DLD1 (cell line): ENCODE measurements around the gene MORN5.

Source experiments
- in situ Hi-C: cut with HindIII; loops from 2 replicates; pipeline ENCODE4 v1.10.0; 2017; ENCODE audit warnings: low sequenced_read_pairs

The MORN5 gene

GRCh38 chr9:122228568-122229484, 69.1 kb downstream of the MORN5 start, which contains the start of gene LHX6:
Gene LHX6 (minus strand): TSS chr9:122228957. CDS start chr9:122228740, 217 bp downstream.
- in situ Hi-C loops = no loop called here

DNA sequence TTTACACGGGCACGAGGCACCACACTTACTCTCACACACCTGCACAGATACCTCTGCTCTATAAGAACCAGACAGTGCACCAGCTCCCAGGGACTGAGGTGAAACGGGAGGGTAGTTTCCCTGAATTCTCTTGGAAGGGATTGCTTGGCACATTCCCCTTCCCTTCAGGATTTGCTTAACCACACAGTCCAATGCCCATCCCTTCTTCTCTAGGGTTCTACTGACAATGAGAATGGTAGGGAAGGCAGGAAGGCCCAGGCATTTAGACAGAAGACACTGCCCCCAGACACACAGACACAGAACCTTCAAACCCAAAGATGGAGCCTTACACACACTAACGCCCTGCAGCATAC, 69.8 kb downstream of the MORN5 start:
- in situ Hi-C loops = no loop called here

GRCh38 chr9:122232796-122233306, 73.1 kb downstream of the MORN5 start:
- in situ Hi-C loops = no loop called here

- in situ Hi-C loops = no loop called here
Observed at GRCh38 chr9:122234022-122234748, 74.5 kb downstream of the MORN5 start.

DNA sequence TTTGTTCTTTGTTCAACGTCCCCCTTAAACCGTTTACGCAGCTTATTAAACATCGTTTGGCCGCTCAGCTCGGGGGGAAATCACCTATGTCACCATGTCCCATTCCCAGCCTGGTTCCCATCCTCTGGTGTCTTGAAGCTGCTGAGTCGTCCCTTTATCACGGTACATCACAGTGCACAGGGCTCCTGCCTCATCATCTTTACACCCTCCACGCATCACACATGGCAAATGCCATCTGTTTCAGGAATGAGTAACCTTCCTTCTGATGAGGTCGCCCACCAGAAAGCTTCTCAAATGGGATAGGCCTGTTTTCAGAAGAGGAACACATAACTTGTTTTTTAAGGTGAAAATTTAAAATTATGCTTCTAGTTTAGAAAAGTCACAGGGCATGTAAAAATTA, 77.0 kb downstream of the MORN5 start:
- in situ Hi-C loops = no loop called here

DNA sequence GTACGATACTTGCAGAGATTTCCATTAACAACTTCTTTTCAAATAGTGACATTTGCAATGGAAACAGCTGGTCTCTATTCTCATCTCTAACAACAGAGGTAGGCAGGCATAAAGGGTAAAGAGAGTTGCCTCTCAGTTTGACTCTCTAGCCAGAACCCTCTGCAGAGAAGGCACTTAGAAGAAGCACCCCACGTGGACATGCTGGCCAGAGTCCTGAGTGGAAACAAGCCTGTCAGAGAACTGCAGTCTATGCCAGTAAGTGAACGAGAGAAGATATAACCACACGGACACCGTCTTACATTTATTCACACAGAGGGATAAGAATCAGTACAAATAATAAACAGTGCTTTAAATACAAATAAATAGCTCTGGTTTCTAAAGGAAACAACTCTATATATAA, 80.0 kb downstream of the MORN5 start:
- in situ Hi-C loops = no loop called here

DNA sequence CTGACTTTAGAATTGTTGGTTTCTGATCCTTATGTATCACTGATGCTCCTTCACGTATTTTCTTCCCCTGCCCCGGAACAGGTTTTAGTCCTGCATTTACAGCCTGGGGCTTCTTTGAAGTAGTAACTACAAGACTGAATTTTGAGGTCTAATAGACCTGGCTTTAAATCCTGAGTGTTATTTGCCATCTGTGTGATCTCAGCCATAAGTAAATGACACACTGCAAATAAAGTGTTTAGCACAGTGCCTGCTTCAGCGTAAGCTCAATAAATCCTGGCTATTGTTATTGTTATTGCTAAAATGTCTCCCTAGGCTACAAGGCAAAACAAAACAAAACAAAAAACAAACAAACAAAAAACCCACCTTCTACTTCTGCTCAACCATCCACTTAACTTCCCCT, 84.6 kb downstream of the MORN5 start:
- in situ Hi-C loops = no loop called here

GRCh38 chr9:122246666-122247065, 87.0 kb downstream of the MORN5 start:
- in situ Hi-C loops = no loop called here

- in situ Hi-C loops = no loop called here
Observed at GRCh38 chr9:122248448-122248865, 88.7 kb downstream of the MORN5 start.
